ENCODE results near the gene CYB561D1. TPM values are rescaled to one million over a fixed set of nuclear protein-coding genes. Genes with fewer than 3 reads are reported as not detected.

The CYB561D1 gene
- total and polyA plus RNA-seq, 2 of the 8 experiments (the other 6 are each of a cell fraction or from before 2014, with no cell fraction given) = 3.6 to 3.8 TPM

DNA sequence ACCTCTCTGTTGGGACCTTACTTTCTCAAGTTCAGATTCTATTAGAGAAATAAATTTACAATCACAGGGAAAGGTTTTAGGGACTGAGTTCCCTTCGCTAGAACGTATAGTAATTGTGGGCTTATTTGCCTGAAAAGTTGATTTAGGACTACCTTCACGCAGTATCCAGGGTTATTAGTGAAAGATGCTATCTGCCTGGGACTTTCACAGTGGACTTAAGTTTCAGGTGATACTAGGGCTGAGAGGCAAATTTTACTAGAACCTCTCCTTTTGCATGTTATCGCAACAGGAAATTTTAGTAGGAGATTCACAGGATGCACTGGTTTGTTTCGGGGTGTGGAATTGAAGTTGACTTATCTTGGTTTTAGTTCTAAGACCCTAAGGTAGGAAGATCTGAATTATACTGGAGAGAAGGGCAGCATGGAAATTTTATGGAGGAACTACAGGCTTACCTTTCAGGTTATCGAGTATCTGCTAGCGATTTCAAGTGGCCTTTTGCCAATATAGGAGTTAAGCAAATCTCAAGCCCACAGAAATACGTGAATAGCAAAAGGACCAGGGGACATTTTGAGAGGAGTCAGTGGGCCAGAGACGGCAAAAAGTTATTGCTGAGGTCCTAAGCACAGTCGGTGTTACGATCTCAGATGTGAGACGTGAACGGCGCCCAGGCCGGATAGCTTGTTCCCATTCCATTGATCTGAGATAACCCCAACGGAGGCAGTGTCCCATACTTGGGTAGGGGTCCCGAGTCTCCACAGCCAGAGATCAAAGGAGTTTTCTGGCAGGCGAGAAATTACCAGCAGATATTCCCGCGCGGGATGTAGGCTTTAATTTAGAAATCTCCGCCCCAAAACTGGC lies 53.8 kb downstream of the CYB561D1 start:
- H3K23ac ChIP-seq (ENCODE audit: insufficient read length) = no peak overlapping the region
- peak overlapping the region; percentile 81 to 91 (median 90) for H3K4me3 ChIP-seq (ENCODE audit: extremely low read depth in 1 of 4, insufficient read depth in 2 of 4, low read depth in 3 of 4, low read length in 4 of 4)
- peak overlapping the region; percentile 52 for H4K91ac ChIP-seq (replicated peaks; ENCODE audit: insufficient read length, low read length)
- H2AK5ac ChIP-seq (ENCODE audit: low read depth, low read length) = no peak overlapping the region; the same call in 1 of the 2 replicates
- no peak overlapping the region for H2BK20ac ChIP-seq (ENCODE audit: low read length)
- no peak overlapping the region for H2BK120ac ChIP-seq (replicated peaks; ENCODE audit: low read depth, low read length)
- H2BK12ac ChIP-seq (ENCODE audit: low read depth, low read length) = peak overlapping the region; percentile 69; the same call in 1 of the 2 replicates
- ChIA-PET CTCF (ENCODE audit: partially characterized antibody) (interaction anchor here (0.6 to 26.3 kb wide), 22 partner anchors 12 to 436 kb away, joined by 3 to 1755 read pairs (median 10); partner anchors contain the start of genes AMIGO1, AMPD2, ATXN7L2 and CYB561D1), POLR2A (ENCODE audit: partially characterized antibody) (interaction anchor here (0.9 to 3.0 kb wide), 25 partner anchors 8 to 437 kb away, joined by 3 to 18 read pairs (median 4); partner anchors contain the start of genes AHCYL1, AMPD2, EPS8L3 and GNAT2)
- peak overlapping the region; percentile 41 for H4K5ac ChIP-seq (ENCODE audit: insufficient read length, low read depth, low read length)
- H3K9ac ChIP-seq (replicated peaks in 1 of 4; ENCODE audit: extremely low read depth in 1 of 4, low read depth in 3 of 4, low read length in 3 of 4) = peak overlapping the region; percentile 80 to 90 (median 82)
- H3K27me3 ChIP-seq (replicated peaks in 1 of 4; ENCODE audit: control insufficient read depth in 3 of 4, extremely low read depth in 1 of 4, insufficient read depth in 3 of 4, low read length in 3 of 4) = no peaks in the 10 kb centered on the region
- H3K56ac ChIP-seq (replicated peaks; ENCODE audit: insufficient read length, low read depth, low read length) = no peak overlapping the region
- WGBS, 2 experiments (ENCODE audit: extremely low coverage in 1 of 2, insufficient coverage in 1 of 2, insufficient read length in 1 of 2, insufficient replicate concordance in 2 of 2, low coverage in 1 of 2, low lambda C conversion rate in 2 of 2, missing lambda C conversion rate in 1 of 2) = 25% methylated on average over 22 of the region's 22 CpGs; no CpG with 5 or more reads in 1 of the 2 experiments
- DNase-seq (ENCODE audit: low read depth in 1 of 2, low spot score in 2 of 2) (no peak), FAIRE-seq (no peak)
- H3K79me1 ChIP-seq (ENCODE audit: low read depth, low read length) = no peaks in the 10 kb centered on the region
- H2BK5ac ChIP-seq (ENCODE audit: low read depth, low read length) = peak overlapping the region; percentile 72; the same call in 1 of the 2 replicates
- H4K8ac ChIP-seq (ENCODE audit: extremely low read depth, insufficient read depth, low read length) = peak overlapping the region; percentile 36; the same call in 1 of the 2 replicates
- peaks cover 2 to 4% of the 10 kb centered on the region in 2 experiments for H4K20me1 ChIP-seq (replicated peaks in 1 of 2; ENCODE audit: control insufficient read depth in 1 of 2, insufficient read depth in 2 of 2, low read length in 2 of 2)
- no peak overlapping the region for H3K14ac ChIP-seq (ENCODE audit: insufficient read length)
- no peak overlapping the region for H2AFZ ChIP-seq (ENCODE audit: low read length)
- peaks cover 0 to 8% (median under 1%) of the 10 kb centered on the region in 4 experiments; a peak in 6 of 7 replicates for H3K4me1 ChIP-seq (replicated peaks in 1 of 4; ENCODE audit: control insufficient read depth in 3 of 4, insufficient read depth in 4 of 4, low read length in 3 of 4)
- no peak overlapping the region for H3K4ac ChIP-seq (replicated peaks; ENCODE audit: insufficient read length, low read depth, low read length)
- peak overlapping the region; percentile 58 for H3K27ac ChIP-seq (ENCODE audit: low read depth, low read length)
- peaks cover 8% of the 10 kb centered on the region for H3K23me2 ChIP-seq (ENCODE audit: low read depth, low read length)
- H3K9me3 ChIP-seq (ENCODE audit: insufficient read depth in 2 of 2, low read depth in 1 of 2, low read length in 1 of 2) = no peaks in the 10 kb centered on the region
- peaks cover 0 to 2% (median 0%) of the 10 kb centered on the region in 4 experiments; a peak in 1 of 8 replicates for H3K36me3 ChIP-seq (ENCODE audit: control insufficient read depth in 2 of 4, insufficient read depth in 4 of 4, low read length in 3 of 4)
- no peak overlapping the region for H3K18ac ChIP-seq (ENCODE audit: extremely low read depth, low read length)
- H2BK15ac ChIP-seq (ENCODE audit: low read length) = no peak overlapping the region
- peaks cover 7 to 46% of the 10 kb centered on the region in 2 experiments; a peak in 3 of 4 replicates for H3K79me2 ChIP-seq (ENCODE audit: control insufficient read depth in 1 of 2, insufficient read depth in 2 of 2, low read length in 2 of 2)
- peak overlapping the region; percentile 90 to 91 for H3K4me2 ChIP-seq (ENCODE audit: insufficient read depth in 1 of 2, low read depth in 2 of 2, low read length in 2 of 2)
- TF ChIP-seq RNF2 (IDR thresholded peaks at IDR 0.05; ENCODE audit: borderline replicate concordance, low read depth, low read length, missing control alignments, poor library complexity, severe bottlenecking) (no peak), ZNF274 (IDR thresholded peaks at IDR 0.05; ENCODE audit: borderline replicate concordance, extremely low read depth, low read length) (no peak), TAF1 (IDR thresholded peaks at IDR 0.05; ENCODE audit: low read depth, low read length) (no peak), RXRA (IDR thresholded peaks at IDR 0.05; ENCODE audit: insufficient read depth, low read depth, low read length) (no peak), HDAC2 (IDR thresholded peaks at IDR 0.05; ENCODE audit: borderline replicate concordance in 1 of 2, low read depth in 2 of 2, low read length in 2 of 2) (no peak), HDAC6 (IDR thresholded peaks at IDR 0.05; ENCODE audit: low read depth, low read length) (no peak), TAF7 (optimal IDR thresholded peaks at IDR 0.05; ENCODE audit: borderline replicate concordance, low read depth, low read length) (no peak), SIN3A (conservative IDR thresholded peaks at IDR 0.05 in 1 of 2, IDR thresholded peaks at IDR 0.05 in 1 of 2; ENCODE audit: low read depth in 1 of 2, low read length in 2 of 2) (no peak), YY1 (IDR thresholded peaks at IDR 0.05; ENCODE audit: low read depth, low read length) (no peak), SIX5 (IDR thresholded peaks at IDR 0.05; ENCODE audit: low read depth, low read length) (no peak)

Data from H1 (cell line).